NCI-H1417 treated with DMSO at 0.1 percent for 48 hours (cell line): Measurements from ENCODE around the gene PRRG4.
"Not testable (repeated sequence)": the region's sequence is repeated elsewhere in the genome, so short reads cannot be mapped to it uniquely, and the experiment has no call there.

Experiments
- DNase-seq: peaks from one replicate; lab custom pipeline; 2025; lab: John Stamatoyannopoulos, UW

The PRRG4 gene

DNA sequence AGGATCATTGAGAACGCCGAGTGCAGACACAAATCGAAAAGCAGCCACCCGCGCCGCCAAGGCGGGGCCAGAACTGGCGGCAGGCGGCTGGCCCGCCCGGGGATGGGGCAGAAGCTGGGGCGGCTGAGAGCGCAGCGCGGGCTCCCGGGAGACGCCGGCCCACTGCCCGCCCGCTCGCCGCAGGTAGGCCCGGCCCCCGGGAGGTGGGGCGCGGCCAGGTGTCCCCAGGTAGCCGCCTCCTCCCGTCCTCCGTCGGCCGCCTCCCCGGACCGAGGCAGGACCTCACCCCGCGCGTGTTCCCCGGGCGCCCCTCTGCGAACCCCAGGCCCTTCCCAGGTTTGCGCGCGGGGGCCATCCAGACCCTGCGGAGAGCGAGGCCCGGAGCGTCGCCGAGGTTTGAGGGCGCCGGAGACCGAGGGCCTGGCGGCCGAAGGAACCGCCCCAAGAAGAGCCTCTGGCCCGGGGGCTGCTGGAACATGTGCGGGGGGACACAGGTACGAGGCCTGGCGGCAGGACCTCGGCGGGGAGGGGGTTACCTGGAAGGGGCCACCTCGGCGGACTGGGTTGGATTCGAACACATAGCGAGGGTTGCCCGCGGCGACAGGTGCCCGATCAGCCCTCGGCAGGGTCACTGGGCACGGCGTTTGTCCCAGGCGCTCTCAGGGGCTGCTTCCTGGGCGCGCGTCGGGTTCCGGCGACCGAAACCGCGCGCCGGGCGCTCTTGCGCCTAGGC lies at the start of gene PRRG4:
PRRG4 (plus strand) TSS at position 248 of the 733 bp plus-strand sequence. CDS start 603 bp downstream, outside the sequence.
- DNase-seq, result no peak

DNA sequence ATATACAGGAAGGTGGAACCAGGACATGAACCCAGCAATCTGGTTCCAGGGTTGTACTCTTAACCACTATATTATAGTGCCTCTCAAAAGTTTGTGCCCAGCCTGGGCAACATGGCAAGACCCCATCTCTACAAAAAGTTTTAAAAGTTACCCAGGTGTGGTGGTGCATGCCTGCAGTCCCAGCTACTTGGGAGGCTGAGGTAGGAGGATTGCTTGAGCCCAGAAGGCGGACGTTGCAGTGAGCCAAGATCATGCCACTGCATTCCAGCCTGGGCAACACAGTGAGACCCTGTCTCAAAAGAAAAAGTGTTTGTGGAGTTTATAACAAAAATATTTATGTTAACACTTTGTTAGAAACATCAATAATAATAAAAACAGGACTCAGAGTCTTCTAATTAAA lies 48.9 kb upstream of the PRRG4 start:
- DNase-seq, result not testable (repeated sequence)

DNA sequence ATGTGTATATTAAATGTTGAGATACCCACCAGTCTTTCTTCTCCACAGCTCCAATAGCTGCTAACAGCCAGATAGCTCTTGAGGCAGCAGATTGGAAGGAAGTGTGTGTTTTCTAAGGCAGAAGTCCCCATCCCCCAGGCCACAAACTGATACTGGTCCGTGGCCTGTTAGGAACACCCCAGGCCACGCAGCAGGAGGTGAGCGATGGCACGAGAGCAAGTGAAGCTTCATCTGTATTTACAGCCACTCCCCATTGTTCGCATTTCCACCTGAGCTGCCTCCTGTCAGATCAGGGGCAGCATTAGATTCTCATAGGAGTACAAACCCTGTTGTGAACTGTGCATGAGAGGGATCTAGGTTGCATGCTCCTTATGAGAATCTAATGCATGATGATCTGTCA lies 48.0 kb upstream of the PRRG4 start:
- DNase-seq, result no peak

DNA sequence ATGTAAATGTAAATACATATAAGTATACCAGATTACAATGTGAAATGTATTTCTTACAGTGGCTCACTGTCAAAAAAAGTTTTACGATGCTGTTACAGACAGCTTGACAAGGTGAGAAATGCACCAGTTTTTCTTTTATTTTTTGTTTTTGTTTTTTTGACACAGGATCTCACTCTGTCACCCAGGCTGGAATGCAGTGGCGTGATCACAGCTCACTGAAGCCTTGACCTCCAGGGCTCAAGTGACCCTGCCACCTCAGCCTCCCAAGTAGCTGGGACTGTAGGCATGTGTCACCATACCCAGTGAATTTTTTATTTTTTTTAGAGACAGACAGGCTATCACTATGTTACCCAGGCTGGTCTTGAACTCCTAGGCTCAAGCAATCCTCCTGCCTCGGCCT lies 44.5 kb upstream of the PRRG4 start:
- no peak for DNase-seq

DNA sequence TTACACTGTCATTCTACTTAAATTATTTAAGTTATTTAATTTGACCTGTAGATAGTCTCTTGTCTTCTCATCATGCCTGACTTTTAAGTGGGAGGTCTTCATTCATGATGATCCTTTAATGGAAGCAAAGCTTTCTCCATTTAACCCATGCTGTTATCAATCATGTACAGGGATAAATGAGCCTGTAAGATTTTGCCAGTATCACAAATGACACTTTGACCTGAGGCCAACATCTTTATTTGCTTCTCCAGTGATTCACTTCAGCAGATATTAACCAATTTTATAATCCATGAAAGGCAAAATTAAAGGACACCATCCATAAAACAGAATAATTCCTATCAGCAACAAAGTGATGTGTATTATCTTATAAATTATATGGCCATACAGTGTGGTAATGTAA lies 42.9 kb upstream of the PRRG4 start:
- peak; percentile 88 for DNase-seq

DNA sequence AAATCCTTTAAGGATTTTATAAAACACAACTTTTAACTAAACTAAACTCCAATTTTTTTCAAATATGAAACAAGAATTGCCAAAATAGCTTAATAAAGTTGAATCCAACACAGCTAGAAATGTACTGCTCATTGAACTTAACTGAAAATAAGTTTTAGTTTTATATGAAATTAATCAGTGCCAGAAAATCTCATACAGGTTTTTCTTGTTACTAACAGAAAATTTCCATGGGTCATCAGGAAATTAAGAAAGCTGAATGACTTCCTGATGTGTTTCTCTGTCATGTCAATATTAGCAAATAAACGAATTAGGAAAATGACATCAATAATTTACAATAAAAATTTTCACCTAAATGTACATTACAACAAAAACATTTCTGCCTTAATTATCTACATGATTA lies 38.8 kb upstream of the PRRG4 start:
- no peak for DNase-seq

DNA sequence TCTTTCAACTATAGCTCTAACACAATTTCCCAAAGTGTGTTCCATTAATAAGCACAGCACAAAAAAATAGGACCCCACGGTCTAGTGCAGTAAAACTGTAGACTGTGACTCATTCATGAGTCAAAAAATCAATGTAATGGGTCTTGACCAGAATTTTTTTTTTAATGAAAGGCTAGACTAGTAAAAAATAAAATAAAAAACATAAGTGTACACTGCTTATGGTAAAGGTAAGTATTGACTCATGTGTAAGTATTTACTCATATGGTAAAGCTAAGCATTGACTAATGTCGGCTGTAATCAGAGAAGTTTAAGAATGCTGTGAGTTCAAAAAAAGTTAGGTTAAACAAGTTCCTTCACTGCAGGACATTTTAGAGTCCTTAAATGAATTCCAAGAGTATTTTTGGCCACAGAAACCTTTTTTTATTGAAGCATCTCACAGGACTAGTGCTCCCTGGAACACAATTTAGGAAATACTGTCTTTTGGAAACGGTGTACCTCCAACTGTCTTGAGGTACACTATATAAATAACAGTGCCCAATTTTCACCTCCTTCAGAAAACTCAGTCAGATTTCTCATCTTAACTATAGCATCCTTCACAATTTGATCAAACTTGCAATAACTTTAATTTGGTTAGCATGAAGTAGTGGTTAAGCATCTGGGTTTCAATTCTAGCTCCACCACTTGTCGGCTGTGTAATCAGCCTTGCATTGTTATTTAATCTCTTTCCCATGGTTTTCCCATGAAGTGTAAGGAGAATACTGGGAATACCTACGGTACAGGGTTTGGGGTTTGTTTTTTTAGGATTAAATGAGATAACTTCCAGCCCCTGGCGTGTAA lies 37.4 kb upstream of the PRRG4 start:
- DNase-seq, result no peak

DNA sequence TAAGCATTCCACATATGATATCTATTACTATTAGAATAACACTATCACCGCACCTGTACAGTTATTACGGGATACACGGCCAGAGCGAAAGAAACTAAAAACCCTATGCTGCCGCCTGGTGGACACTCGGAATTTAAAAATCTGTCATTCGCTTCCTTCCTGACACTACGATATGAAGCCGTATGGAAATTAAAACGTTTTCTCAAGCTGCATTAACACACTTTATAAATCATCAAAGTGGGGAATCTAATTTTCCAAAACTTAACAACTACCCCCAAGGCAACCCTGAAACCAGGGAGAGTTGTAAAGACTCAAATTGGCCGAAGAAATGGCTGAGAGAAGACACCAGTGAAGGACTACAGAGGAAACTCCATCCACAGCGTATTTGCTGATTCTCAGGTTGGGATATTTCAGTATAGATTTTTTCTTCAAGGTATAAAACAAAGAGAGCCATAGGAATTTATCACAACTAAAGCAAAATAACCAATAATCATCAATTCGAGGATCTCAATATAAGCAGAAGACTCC lies 36.7 kb upstream of the PRRG4 start:
- DNase-seq, result peak; percentile 23

DNA sequence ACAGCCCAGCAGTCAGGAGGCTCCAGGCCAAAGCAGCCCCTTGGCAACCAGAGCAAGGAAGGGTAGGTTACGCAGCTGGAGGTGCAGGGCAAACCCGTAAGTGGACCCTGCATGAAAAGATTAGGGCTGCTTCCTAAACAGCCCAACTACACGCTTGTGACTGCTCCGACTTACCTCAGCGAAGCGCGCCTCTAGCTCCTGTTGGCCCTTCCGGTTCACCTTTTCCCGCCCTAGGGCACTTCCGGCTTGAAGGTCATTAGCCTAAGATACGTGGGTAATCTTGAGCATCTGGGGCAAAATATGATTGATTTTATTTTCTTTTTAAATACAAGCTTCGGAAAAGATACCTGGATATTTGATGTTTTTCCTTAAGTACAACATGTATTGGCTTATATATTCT lies 35.3 kb upstream of the PRRG4 start, which contains the start of gene CCDC73:
CCDC73 (minus strand) TSS at position 224 of the 400 bp plus-strand sequence. CDS start 34,419 bp downstream, outside the sequence.
- DNase-seq, result no peak

DNA sequence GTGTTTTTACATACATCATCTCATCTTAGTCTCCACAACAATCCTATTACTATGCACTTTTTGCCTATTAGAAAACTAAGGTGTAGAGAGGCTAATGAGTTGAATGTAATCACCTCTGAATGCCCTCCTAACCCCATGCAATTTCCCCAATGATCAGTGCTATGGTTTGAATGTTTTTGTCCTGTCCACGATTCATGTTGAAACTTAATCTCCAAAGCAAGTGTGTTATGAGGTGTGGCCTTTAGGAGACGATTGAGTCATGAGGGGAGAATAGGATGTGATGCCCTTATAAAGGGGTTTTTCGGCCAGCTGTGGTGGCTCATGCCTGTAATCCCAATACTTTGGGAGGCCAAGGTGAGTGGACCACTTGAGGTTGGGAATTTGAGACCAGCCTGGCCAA lies 33.3 kb upstream of the PRRG4 start:
- DNase-seq, result no peak

DNA sequence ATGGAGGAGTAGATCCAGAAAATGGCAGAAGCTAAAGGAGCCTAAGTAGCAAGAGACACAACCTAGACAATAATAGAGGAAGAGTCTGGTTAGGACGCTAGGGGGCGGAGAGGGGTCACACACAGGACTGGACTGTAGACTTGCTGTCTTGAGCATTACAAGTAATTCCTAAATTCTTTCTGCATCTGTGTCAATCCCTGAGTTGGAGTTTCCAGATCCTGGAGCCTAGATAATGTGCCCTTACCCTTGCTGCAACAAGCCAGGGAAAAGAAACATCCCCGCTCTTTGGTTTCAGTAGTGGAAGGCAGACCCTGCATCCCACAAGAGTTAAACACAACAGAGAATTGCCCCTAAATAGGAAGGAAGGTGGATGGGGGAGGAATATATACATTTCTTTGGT lies 20.4 kb upstream of the PRRG4 start:
- DNase-seq, result peak; percentile 20

DNA sequence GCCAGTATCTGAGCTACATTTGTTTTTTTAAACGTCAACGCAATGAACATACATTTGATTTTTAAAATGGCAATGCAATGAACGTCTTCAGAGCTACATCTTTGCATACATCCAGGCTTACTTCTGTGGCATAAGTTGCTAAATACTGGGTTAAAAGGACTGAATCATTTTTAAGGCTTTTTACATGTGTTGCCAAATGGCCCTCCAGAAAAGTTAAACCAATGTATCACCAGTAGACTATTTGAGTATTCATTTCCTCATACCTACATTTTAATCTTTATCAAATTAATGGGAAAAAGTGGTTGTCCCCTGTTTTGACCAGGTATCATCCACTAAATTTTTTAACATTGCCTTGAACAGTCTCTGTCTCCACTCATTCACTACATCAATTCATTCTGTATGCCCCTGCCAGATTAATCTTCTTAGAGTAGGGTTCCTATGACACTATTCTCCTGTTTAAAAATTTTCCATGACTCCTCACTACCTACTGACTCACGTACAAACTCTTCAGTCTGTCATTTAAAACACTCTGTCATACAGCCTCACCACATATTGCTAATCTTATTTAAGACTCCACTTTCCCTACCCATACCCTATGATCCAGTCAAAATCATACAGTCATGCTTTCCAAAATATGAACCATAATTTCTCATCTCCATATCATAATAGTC lies 12.4 kb upstream of the PRRG4 start:
- no peak for DNase-seq

DNA sequence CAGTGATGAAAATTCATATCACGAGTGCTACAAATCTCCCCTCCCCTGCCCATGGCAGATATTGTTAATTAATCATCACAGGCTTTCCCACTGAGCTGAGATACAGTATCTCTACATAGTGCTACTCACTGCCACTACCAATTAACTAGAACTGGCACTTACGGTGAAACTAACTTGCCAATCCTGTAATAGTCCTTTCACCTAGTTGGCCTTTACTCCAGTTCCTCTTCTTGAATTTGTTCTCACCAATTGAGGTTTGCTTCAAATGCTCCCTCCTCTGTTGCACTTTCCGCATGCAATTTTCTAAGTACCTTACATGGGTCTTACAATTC lies 11.9 kb upstream of the PRRG4 start:
- DNase-seq, result no peak

DNA sequence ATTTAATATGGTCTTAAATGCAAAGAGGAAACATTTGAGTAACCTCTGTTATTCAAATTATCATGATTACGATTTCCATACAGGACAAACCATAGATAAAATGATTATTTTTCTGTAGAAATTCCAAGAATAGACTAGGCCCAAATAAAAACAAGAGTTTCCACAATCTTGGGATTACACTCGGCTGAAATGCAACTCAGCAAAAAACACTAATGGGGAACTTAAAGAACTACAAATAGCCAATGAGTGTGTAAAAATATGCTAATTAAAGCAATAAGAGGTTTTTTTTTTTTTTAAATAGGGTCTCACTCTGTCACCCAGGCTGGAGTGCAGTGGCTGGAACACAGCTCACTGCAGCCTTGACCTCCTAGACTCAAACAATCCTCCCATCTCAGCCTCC lies 10.5 kb upstream of the PRRG4 start:
- no peak for DNase-seq

DNA sequence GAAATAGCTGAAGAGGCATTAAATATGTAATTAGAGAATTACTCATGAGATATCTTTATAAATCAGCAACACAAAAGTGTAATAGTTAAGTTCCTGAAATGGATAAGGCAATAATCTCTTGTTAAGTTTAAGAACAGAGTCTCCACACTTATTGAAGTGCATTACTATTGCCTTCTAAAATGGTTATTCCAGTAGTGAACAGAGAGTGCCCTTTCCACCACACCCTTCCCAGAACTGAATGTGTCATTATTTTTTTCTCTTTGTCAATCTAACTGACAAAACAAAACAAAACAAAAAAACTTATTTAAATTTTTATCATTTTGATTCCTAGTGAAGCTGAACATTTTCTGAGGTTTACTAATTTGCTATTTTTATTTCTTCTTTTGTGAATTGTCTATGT lies 9.2 kb upstream of the PRRG4 start:
- no peak for DNase-seq

DNA sequence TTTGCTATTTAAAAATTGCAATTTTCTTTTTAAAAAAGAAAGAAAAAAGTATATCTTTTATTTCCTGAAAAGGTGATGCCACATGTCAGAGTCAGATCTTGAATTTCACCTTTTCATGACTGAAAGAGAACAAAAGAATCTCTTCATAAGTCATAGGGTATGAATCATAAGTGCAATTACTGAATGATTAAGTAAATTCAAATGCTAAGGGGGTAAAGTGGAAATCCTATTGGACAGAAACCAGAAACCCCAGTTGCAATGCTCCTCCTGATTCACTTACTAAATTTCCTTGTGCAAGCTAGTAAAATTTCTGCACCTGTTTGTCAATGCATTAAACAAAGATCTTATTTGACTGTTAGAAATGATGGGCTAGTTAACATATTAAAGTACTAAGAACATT lies 8.2 kb upstream of the PRRG4 start:
- DNase-seq, result no peak

DNA sequence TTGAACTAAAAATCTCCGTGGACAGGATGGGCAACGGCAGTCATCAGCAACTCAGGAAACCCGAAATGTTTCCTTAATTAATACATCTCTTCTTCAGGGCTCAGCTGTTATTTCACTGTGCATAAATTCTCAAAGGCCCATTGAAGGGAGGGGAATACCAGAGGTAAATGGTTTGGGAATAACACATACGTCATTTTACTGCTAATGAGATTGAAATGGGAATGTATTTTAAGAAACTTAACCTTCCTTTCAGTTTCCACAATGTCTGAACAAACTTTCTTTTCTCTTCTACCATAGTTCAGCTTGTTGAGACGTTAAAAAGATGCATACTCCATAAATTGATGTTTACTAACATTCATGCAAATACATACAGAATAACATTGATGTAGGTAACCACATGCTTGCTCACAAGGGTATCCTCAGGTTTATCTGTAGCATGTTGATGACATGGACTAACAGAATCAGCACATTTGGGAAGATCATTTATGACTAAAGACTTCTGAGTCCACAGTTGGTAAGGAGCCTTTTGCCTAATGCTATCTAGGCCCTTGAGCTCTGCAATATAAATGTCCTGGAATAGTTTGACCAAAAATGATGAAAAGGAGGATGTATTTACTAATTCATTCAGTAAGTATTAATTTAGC lies 7.7 kb upstream of the PRRG4 start:
- DNase-seq, result no peak

DNA sequence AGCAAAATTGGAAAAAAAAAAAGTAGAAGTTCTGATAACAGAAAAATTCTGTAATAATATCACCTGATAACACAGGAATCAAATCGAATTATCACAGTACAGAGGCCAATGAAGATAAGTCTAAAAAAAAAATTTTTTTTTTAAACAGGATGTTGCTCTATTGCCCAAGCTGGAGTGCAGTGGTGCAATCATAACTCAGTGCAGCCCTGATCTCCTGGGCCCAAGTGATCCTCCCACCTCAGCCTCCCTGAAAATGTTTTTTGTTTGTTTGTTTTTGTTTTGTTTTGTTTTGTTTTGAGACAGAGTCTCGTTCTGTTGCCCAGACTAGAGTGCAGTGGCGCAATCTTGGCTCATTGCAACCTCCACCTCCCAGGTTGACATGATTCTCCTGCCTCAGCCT lies 6.1 kb upstream of the PRRG4 start:
- not testable (repeated sequence) for DNase-seq

DNA sequence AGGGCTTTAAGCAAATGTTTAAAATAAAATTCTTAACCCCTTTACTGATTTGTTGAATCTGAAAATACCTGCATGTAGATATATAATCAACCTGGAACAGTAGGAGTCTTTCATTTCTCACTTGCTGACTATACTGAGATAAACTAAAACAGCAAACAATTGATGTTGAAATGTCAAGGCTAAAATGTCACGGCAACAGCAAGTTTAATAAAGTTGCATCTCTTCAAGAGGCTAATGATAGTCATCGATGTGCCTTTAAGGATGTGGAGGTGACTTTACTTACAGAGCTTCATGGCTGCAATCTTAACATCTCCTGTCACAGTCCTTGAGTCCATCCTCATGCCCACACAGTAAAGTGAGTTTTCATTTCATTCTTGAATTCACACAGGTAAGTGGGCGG lies 3.6 kb upstream of the PRRG4 start:
- DNase-seq, result no peak

DNA sequence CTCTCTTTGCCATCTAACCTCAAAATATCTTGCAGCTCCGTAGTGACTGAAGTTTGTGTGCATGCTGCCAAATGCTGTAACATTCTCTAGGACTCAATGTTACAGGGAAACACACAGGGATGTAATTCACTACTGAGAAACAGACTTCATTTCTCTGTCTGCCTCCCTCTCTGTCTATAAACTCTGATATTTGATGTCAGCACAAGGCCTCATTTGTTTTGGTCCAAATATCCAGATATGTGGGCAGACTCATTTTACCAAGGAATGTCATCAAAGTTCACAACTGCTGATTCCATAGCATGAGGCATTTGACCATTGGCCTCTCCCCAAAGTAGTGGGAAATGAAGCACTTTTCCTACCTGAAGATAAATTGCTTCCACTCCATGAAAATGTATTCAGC lies 2.5 kb upstream of the PRRG4 start:
- no peak for DNase-seq

DNA sequence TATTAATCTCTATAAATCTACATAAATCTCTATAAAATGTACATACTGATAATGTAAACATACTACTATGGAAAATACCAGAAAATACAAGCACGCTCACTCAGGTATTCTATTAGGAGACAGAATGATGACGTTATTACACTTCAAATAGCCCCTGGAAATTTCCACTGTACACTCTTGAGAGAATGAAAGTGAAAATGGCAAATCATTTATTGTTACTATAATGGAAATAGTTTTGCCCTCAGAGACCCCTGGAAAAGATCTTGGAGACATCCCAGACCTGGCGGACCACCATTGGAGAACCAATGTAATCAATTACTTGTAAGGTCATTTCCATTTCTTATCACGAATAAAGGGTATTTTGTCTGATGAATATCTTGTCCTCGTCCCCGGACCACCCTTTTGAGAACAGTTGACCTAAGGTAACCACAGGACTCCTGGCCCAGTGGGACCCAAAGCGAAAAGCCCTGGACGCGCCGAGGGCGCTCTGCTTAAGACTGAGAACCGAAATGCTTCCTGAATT lies 509 bp upstream of the PRRG4 start:
- DNase-seq, result no peak

DNA sequence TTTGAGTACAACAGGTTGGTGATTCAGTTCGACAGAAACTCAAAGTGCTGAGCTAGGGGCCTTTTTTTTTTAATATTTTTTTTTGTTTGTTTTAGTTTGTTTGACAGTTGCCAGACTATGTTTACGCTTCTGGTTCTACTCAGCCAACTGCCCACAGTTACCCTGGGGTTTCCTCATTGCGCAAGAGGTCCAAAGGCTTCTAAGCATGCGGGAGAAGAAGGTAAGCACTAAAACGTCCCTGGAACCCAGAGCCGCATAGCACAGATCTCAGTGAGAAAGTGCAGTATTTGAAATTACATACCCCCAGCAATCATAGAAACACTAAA lies 649 bp downstream of the PRRG4 start:
- no peak for DNase-seq
